ENCODE data around the gene CEMIP. TPM values are rescaled to one million over a fixed set of nuclear protein-coding genes. Genes with fewer than 3 reads are reported as not detected.

CEMIP gene
- total and polyA plus RNA-seq, 2 experiments from 2014 or later = 0.27 to 2.1 TPM

DNA sequence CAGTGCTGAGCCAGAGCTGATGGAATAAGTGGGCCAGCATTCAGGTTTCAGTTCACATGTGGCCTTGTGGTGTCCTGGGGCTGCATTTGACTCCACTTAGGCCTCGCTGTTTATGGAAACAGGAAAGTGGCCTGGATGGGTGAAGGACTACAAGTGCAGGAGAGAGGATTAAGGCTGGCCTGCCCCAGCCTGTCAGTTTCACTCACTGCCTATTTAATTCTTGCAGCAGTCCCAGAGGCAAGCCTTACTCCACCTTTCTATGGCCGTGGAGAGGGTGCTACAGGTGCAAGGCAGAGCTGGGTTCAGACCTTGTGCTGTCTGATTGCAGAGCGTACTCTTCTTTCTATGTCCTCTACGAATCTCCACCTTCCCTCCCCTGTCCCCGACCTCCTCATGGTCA lies 46.4 kb upstream of the CEMIP start:
- H3K4me2 ChIP-seq = no peak overlapping the region
- DNase-seq (ENCODE audit: low spot score) = no peak
- H4K20me1 ChIP-seq (replicated peaks; ENCODE audit: insufficient read depth) = peaks cover 12% of the 10 kb centered on the region; the same call in 1 of the 2 replicates
- Mint-ChIP-seq H3K36me3 (ENCODE audit: low read depth) (no peaks in the 10 kb centered on the region), H3K9me3 (no peaks in the 10 kb centered on the region; the same call in 2 of the 3 replicates), H3K4me1 (peaks cover 24% of the 10 kb centered on the region), H3K4me3 (no peak overlapping the region), H3K27ac (no peak overlapping the region), H3K27me3 (ENCODE audit: insufficient read depth, low read depth, poor library complexity) (peaks cover 4% of the 10 kb centered on the region)
- no peak overlapping the region for H2AFZ ChIP-seq
- peaks cover 19% of the 10 kb centered on the region for H3K79me2 ChIP-seq (replicated peaks; ENCODE audit: insufficient read depth)
- H3K27me3 ChIP-seq (ENCODE audit: insufficient read depth) = no peaks in the 10 kb centered on the region
- no peak overlapping the region for H3K27ac ChIP-seq (ENCODE audit: low read depth)
- H3F3A ChIP-seq (replicated peaks; ENCODE audit: low read depth) = no peaks in the 10 kb centered on the region
- TF ChIP-seq, protein P1, sequence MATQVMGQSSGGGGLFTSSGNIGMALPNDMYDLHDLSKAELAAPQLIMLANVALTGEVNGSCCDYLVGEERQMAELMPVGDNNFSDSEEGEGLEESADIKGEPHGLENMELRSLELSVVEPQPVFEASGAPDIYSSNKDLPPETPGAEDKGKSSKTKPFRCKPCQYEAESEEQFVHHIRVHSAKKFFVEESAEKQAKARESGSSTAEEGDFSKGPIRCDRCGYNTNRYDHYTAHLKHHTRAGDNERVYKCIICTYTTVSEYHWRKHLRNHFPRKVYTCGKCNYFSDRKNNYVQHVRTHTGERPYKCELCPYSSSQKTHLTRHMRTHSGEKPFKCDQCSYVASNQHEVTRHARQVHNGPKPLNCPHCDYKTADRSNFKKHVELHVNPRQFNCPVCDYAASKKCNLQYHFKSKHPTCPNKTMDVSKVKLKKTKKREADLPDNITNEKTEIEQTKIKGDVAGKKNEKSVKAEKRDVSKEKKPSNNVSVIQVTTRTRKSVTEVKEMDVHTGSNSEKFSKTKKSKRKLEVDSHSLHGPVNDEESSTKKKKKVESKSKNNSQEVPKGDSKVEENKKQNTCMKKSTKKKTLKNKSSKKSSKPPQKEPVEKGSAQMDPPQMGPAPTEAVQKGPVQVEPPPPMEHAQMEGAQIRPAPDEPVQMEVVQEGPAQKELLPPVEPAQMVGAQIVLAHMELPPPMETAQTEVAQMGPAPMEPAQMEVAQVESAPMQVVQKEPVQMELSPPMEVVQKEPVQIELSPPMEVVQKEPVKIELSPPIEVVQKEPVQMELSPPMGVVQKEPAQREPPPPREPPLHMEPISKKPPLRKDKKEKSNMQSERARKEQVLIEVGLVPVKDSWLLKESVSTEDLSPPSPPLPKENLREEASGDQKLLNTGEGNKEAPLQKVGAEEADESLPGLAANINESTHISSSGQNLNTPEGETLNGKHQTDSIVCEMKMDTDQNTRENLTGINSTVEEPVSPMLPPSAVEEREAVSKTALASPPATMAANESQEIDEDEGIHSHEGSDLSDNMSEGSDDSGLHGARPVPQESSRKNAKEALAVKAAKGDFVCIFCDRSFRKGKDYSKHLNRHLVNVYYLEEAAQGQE (IDR thresholded peaks at IDR 0.05; ENCODE audit: unreplicated experiment) = no peak
- TF ChIP-seq EZH2 (IDR thresholded peaks at IDR 0.05; ENCODE audit: low read depth, unreplicated experiment) (no peak), JUNB (IDR thresholded peaks at IDR 0.05; ENCODE audit: unreplicated experiment) (no peak), POLR2AphosphoS5 (IDR thresholded peaks at IDR 0.05; ENCODE audit: low read depth) (no peak), ZNF114 (CRISPR knock-in tag; IDR thresholded peaks at IDR 0.05) (no peak), ZNF331 (CRISPR knock-in tag; IDR thresholded peaks at IDR 0.05; ENCODE audit: low read depth) (no peak), EZH2phosphoT487 (IDR thresholded peaks at IDR 0.05; ENCODE audit: unreplicated experiment) (no peak)
- TF ChIP-seq, protein P2, sequence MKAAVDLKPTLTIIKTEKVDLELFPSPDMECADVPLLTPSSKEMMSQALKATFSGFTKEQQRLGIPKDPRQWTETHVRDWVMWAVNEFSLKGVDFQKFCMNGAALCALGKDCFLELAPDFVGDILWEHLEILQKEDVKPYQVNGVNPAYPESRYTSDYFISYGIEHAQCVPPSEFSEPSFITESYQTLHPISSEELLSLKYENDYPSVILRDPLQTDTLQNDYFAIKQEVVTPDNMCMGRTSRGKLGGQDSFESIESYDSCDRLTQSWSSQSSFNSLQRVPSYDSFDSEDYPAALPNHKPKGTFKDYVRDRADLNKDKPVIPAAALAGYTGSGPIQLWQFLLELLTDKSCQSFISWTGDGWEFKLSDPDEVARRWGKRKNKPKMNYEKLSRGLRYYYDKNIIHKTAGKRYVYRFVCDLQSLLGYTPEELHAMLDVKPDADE (IDR thresholded peaks at IDR 0.05) = no peak
- TF ChIP-seq, protein P3, sequence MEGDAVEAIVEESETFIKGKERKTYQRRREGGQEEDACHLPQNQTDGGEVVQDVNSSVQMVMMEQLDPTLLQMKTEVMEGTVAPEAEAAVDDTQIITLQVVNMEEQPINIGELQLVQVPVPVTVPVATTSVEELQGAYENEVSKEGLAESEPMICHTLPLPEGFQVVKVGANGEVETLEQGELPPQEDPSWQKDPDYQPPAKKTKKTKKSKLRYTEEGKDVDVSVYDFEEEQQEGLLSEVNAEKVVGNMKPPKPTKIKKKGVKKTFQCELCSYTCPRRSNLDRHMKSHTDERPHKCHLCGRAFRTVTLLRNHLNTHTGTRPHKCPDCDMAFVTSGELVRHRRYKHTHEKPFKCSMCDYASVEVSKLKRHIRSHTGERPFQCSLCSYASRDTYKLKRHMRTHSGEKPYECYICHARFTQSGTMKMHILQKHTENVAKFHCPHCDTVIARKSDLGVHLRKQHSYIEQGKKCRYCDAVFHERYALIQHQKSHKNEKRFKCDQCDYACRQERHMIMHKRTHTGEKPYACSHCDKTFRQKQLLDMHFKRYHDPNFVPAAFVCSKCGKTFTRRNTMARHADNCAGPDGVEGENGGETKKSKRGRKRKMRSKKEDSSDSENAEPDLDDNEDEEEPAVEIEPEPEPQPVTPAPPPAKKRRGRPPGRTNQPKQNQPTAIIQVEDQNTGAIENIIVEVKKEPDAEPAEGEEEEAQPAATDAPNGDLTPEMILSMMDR (conservative IDR thresholded peaks at IDR 0.05; ENCODE audit: low read depth in 2 of 2) = no peak
- TF ChIP-seq, protein P4, sequence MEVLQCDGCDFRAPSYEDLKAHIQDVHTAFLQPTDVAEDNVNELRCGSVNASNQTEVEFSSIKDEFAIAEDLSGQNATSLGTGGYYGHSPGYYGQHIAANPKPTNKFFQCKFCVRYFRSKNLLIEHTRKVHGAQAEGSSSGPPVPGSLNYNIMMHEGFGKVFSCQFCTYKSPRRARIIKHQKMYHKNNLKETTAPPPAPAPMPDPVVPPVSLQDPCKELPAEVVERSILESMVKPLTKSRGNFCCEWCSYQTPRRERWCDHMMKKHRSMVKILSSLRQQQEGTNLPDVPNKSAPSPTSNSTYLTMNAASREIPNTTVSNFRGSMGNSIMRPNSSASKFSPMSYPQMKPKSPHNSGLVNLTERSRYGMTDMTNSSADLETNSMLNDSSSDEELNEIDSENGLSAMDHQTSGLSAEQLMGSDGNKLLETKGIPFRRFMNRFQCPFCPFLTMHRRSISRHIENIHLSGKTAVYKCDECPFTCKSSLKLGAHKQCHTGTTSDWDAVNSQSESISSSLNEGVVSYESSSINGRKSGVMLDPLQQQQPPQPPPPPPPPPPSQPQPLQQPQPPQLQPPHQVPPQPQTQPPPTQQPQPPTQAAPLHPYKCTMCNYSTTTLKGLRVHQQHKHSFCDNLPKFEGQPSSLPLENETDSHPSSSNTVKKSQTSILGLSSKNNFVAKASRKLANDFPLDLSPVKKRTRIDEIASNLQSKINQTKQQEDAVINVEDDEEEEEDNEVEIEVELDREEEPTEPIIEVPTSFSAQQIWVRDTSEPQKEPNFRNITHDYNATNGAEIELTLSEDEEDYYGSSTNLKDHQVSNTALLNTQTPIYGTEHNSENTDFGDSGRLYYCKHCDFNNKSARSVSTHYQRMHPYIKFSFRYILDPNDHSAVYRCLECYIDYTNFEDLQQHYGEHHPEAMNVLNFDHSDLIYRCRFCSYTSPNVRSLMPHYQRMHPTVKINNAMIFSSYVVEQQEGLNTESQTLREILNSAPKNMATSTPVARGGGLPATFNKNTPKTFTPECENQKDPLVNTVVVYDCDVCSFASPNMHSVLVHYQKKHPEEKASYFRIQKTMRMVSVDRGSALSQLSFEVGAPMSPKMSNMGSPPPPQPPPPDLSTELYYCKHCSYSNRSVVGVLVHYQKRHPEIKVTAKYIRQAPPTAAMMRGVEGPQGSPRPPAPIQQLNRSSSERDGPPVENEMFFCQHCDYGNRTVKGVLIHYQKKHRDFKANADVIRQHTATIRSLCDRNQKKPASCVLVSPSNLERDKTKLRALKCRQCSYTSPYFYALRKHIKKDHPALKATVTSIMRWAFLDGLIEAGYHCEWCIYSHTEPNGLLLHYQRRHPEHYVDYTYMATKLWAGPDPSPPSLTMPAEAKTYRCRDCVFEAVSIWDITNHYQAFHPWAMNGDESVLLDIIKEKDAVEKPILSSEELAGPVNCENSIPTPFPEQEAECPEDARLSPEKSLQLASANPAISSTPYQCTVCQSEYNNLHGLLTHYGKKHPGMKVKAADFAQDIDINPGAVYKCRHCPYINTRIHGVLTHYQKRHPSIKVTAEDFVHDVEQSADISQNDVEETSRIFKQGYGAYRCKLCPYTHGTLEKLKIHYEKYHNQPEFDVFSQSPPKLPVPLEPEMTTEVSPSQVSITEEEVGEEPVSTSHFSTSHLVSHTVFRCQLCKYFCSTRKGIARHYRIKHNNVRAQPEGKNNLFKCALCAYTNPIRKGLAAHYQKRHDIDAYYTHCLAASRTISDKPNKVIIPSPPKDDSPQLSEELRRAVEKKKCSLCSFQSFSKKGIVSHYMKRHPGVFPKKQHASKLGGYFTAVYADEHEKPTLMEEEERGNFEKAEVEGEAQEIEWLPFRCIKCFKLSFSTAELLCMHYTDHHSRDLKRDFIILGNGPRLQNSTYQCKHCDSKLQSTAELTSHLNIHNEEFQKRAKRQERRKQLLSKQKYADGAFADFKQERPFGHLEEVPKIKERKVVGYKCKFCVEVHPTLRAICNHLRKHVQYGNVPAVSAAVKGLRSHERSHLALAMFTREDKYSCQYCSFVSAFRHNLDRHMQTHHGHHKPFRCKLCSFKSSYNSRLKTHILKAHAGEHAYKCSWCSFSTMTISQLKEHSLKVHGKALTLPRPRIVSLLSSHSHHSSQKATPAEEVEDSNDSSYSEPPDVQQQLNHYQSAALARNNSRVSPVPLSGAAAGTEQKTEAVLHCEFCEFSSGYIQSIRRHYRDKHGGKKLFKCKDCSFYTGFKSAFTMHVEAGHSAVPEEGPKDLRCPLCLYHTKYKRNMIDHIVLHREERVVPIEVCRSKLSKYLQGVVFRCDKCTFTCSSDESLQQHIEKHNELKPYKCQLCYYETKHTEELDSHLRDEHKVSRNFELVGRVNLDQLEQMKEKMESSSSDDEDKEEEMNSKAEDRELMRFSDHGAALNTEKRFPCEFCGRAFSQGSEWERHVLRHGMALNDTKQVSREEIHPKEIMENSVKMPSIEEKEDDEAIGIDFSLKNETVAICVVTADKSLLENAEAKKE (CRISPR knock-in tag; IDR thresholded peaks at IDR 0.05) = no peak
- no peak overlapping the region for H3K4me3 ChIP-seq
- no peak for ATAC-seq
- no peaks in the 10 kb centered on the region for H3K4me1 ChIP-seq (ENCODE audit: insufficient read depth)
- H3K36me3 ChIP-seq (ENCODE audit: insufficient read depth) = no peaks in the 10 kb centered on the region
- H3K9me2 ChIP-seq (ENCODE audit: insufficient read depth) = no peaks in the 10 kb centered on the region
